OCI-LY7 (cell line): ENCODE data around the gene SRSF8. TPM values are rescaled to one million over a fixed set of nuclear protein-coding genes. Genes with fewer than 3 reads are reported as not detected.
A peak's percentile ranks its signal among the peaks of the same experiment; 100 is the strongest.

ENCODE experiments used
- BruUV-seq: library from RNA; stranded (reverse); fragments of 400-500 nt; replicated peaks from 2 replicates; lab custom pipeline; 2021; lab: Mats Ljungman, UMichigan
- CTCF ChIA-PET: fragments of 300-600 bp; sonication (Branson Sonifier 250); formaldehyde crosslinking; loops from one replicate; lab custom pipeline; 2022; ENCODE audit warnings: antibody characterized with exemption; ENCODE audit not compliant: unreplicated experiment; lab: Charles Lee
- POLR2A ChIA-PET: fragments of 300-600 bp; sonication (Branson Sonifier 250); formaldehyde crosslinking; loops from one replicate; lab custom pipeline; 2022; ENCODE audit warnings: antibody characterized with exemption; lab: Charles Lee
- DNase-seq: peaks from one replicate; pipeline ENCODE4 v3.0.0-alpha.2; 2015; ENCODE audit warnings: low spot score
- H2AFZ ChIP-seq: fragments of 200-600 bp; sonication (generic), shearing (Covaris generic); 2 replicates; pipeline ENCODE4 v1.6.1; 2014; ENCODE audit warnings: mild to moderate bottlenecking, antibody characterized with exemption, low read length, moderate library complexity
- H3K27ac ChIP-seq: fragments of 200-600 bp; sonication (generic); 2 replicates; pipeline ENCODE4 v1.5.1; 2014; ENCODE audit warnings: mixed run types, low read depth, mild to moderate bottlenecking, moderate library complexity, low read length, inconsistent platforms; ENCODE audit not compliant: poor library complexity, severe bottlenecking
- H3K36me3 ChIP-seq: fragments of 200-600 bp; sonication (generic); 2 replicates; pipeline ENCODE4 v1.6.1; 2014; ENCODE audit warnings: mild to moderate bottlenecking, antibody characterized with exemption, low read length, moderate library complexity, mixed read lengths; ENCODE audit not compliant: insufficient read depth
- H3K4me1 ChIP-seq: fragments of 200-600 bp; sonication (generic); 2 replicates; pipeline ENCODE4 v1.5.1; 2014; ENCODE audit warnings: mild to moderate bottlenecking, low read length; ENCODE audit not compliant: insufficient read depth, poor library complexity, severe bottlenecking
- H3K4me2 ChIP-seq: fragments of 200-600 bp; sonication (generic); 2 replicates; pipeline ENCODE4 v1.6.1; 2014; ENCODE audit warnings: mild to moderate bottlenecking, low read length
- H3K4me3 ChIP-seq: fragments of 200-600 bp; sonication (generic); 2 replicates; pipeline ENCODE4 v1.5.1; 2014; ENCODE audit warnings: mild to moderate bottlenecking, low read depth, low read length; ENCODE audit not compliant: poor library complexity, severe bottlenecking
- H3K79me2 ChIP-seq: fragments of 200-600 bp; sonication (generic); 2 replicates; pipeline ENCODE4 v1.6.1; 2016; ENCODE audit warnings: low read depth, mild to moderate bottlenecking, low read length, moderate library complexity, mixed read lengths; ENCODE audit not compliant: insufficient read depth
- H3K9me2 ChIP-seq: fragments of 200-600 bp; sonication (generic); 2 replicates; pipeline ENCODE4 v1.6.1; 2016; ENCODE audit warnings: mild to moderate bottlenecking, low read length, mixed read lengths; ENCODE audit not compliant: insufficient read depth
- H3K9me3 ChIP-seq: fragments of 200-600 bp; sonication (generic); 2 replicates; pipeline ENCODE4 v1.6.1; 2014; ENCODE audit warnings: mild to moderate bottlenecking, mixed run types, low read length, mixed read lengths
- H4K20me1 ChIP-seq: fragments of 200-600 bp; sonication (generic); 2 replicates; pipeline ENCODE4 v1.6.1; 2014; ENCODE audit warnings: mild to moderate bottlenecking, antibody characterized with exemption, low read length, moderate library complexity, mixed read lengths; ENCODE audit not compliant: insufficient read depth
- CTCF ChIP-seq: fragments of 200-600 bp; sonication (generic); conservative IDR thresholded peaks from 2 replicates; pipeline ENCODE4 v1.5.1; 2014; ENCODE audit warnings: mild to moderate bottlenecking, antibody characterized with exemption, low read length, moderate library complexity, mixed read lengths
- EZH2phosphoT487 ChIP-seq: fragments of 200-600 bp; sonication (generic); IDR thresholded peaks from 2 replicates; pipeline ENCODE4 v1.6.1; 2018; ENCODE audit warnings: low read depth, borderline replicate concordance, mild to moderate bottlenecking, mixed run types, antibody characterized with exemption, low read length, moderate library complexity, mixed read lengths
- intact Hi-C: fragments of 100-400 bp; cut with micrococcal nuclease; formaldehyde crosslinking; loops from one replicate; pipeline ENCODE4 v1.10.0; 2022; ENCODE audit not compliant: unreplicated experiment
- total RNA-seq, 2 experiments: library from RNA; depleted of rRNA in 1 of 2; stranded (reverse); fragments of >200 nt in 1 of 2; shearing (Covaris generic) in 1 of 2; gene quantifications; 2 replicates each; pipeline ENCODE4 v1.2.3, GENCODE V29; 2014 to 2022

SRSF8 gene
- total RNA-seq, 2 experiments from 2014 or later, result 13.1 to 42.1 TPM

- TF ChIP-seq CTCF (no peak), EZH2phosphoT487 (no peak)
- no peak overlapping the region for H3K4me3 ChIP-seq
- H3K27ac ChIP-seq, result peak overlapping the region; percentile 88
- H3K9me2 ChIP-seq, result no peaks in the 10 kb centered on the region
- peaks cover 24% of the 10 kb centered on the region for H3K79me2 ChIP-seq
- no peak for DNase-seq
- peak overlapping the region; percentile 32; the same call in 1 of the 2 replicates for H3K4me2 ChIP-seq
- intact Hi-C loops, result loop anchor here (10.0 kb wide), 1 partner anchor 1118 kb away; no protein-coding TSS in a partner anchor
- no peak overlapping the region for H2AFZ ChIP-seq
- CTCF ChIA-PET, result interaction anchor here (0.6 to 1.0 kb wide), 3 partner anchors 29 to 40 kb away, joined by 3 to 10 read pairs (median 3); no protein-coding TSS in a partner anchor
- peaks cover 68% of the 10 kb centered on the region for H3K4me1 ChIP-seq
- POLR2A ChIA-PET, result interaction anchor here (0.7 to 3.1 kb wide), 7 partner anchors 11 to 895 kb away, joined by 3 to 25 read pairs (median 5); partner anchors contain the start of gene SRSF8
- H4K20me1 ChIP-seq, result no peaks in the 10 kb centered on the region
- peaks cover 3% of the 10 kb centered on the region for H3K36me3 ChIP-seq
- no peaks in the 10 kb centered on the region for H3K9me3 ChIP-seq
- BruUV-seq, result no TSS peak
Measured at GRCh38 chr11:95097209-95097608, 30.5 kb downstream of the SRSF8 start.

- no peaks in the 10 kb centered on the region for H4K20me1 ChIP-seq
- H2AFZ ChIP-seq, result no peak overlapping the region
- no peak for DNase-seq
- intact Hi-C loops, result loop anchor here (10.0 kb wide), 1 partner anchor 1116 kb away; no protein-coding TSS in a partner anchor
- no peak overlapping the region for H3K4me3 ChIP-seq
- CTCF ChIA-PET, result interaction anchor here (0.6 kb wide), 2 partner anchors 132 to 691 kb away, joined by 3 to 5 read pairs; partner anchors contain the start of genes FAM76B and SESN3
- H3K36me3 ChIP-seq, result peaks cover 3% of the 10 kb centered on the region
- POLR2A ChIA-PET, result interaction anchor here (0.5 to 2.1 kb wide), 8 partner anchors 8 to 682 kb away, joined by 3 to 6 read pairs (median 4); partner anchors contain the start of genes ENDOD1 and SESN3
- peaks cover 52% of the 10 kb centered on the region for H3K4me1 ChIP-seq
- peaks cover 22% of the 10 kb centered on the region for H3K79me2 ChIP-seq
- H3K9me2 ChIP-seq, result no peaks in the 10 kb centered on the region
- H3K4me2 ChIP-seq, result no peak overlapping the region
- H3K9me3 ChIP-seq, result no peaks in the 10 kb centered on the region
- BruUV-seq, result no TSS peak
- TF ChIP-seq CTCF (no peak), EZH2phosphoT487 (no peak)
- H3K27ac ChIP-seq, result no peak overlapping the region
Measured at GRCh38 chr11:95098826-95099225, 32.1 kb downstream of the SRSF8 start.

GRCh38 chr11:95100191-95100648 lies 33.5 kb downstream of the SRSF8 start:
- no peaks in the 10 kb centered on the region for H3K9me2 ChIP-seq
- ChIA-PET CTCF (no interaction called here), POLR2A (interaction anchor here (0.7 kb wide), 1 partner anchor 30 kb away, joined by 3 read pairs; no protein-coding TSS in a partner anchor)
- H3K9me3 ChIP-seq, result no peaks in the 10 kb centered on the region
- peaks cover 3% of the 10 kb centered on the region for H3K36me3 ChIP-seq
- H3K27ac ChIP-seq, result no peak overlapping the region
- H3K4me1 ChIP-seq, result peaks cover 38% of the 10 kb centered on the region
- H3K79me2 ChIP-seq, result peaks cover 8% of the 10 kb centered on the region; the same call in 1 of the 2 replicates
- DNase-seq, result no peak
- no peak overlapping the region for H3K4me2 ChIP-seq
- H4K20me1 ChIP-seq, result no peaks in the 10 kb centered on the region
- TF ChIP-seq CTCF (no peak), EZH2phosphoT487 (no peak)
- no peak overlapping the region for H2AFZ ChIP-seq
- no peak overlapping the region for H3K4me3 ChIP-seq
- BruUV-seq, result no TSS peak
- intact Hi-C loops, result no loop called here
